HepG2 (cell line): ENCODE results near the gene SMAD3. TPM values are rescaled to one million over a fixed set of nuclear protein-coding genes. Genes with fewer than 3 reads are reported as not detected.

ENCODE experiments used
- CREB1 ChIP-seq, 2 experiments: fragments of 450-650 bp in 1 of 2; IDR thresholded peaks; 2 replicates each; pipeline ENCODE4 v1.6.1; 2016 to 2017; ENCODE audit warnings: control low read depth in 1 of 2, mild to moderate bottlenecking in 1 of 2, missing compliant biosample characterization in 1 of 2, missing genetic modification characterization in 1 of 2
- ETV6 ChIP-seq: sonication (generic); formaldehyde crosslinking; conservative IDR thresholded peaks from 2 replicates; pipeline ENCODE4 v1.4.0; 2020; ENCODE audit warnings: missing genetic modification reagents
- FOXA3 ChIP-seq: IDR thresholded peaks from 2 replicates; pipeline ENCODE4 v1.6.1; 2016; ENCODE audit warnings: missing genetic modification reagents, missing compliant biosample characterization
- FOXJ3 ChIP-seq: sonication (generic); formaldehyde crosslinking; IDR thresholded peaks from 2 replicates; pipeline ENCODE4 v1.4.0; 2020; ENCODE audit warnings: missing genetic modification reagents, mild to moderate bottlenecking, borderline replicate concordance
- GZF1 ChIP-seq: sonication (generic); formaldehyde crosslinking; IDR thresholded peaks from 2 replicates; pipeline ENCODE4 v1.5.1; 2020; ENCODE audit warnings: mild to moderate bottlenecking, missing genetic modification reagents
- KDM2A ChIP-seq: sonication (generic); formaldehyde crosslinking; IDR thresholded peaks from 2 replicates; pipeline ENCODE4 v1.4.0; 2020; ENCODE audit warnings: low read depth, missing genetic modification reagents, borderline replicate concordance
- KLF12 ChIP-seq: sonication (generic); formaldehyde crosslinking; IDR thresholded peaks from 2 replicates; pipeline ENCODE4 v1.4.0; 2020; ENCODE audit warnings: missing genetic modification reagents, borderline replicate concordance
- NCOR1 ChIP-seq: fragments of 200-600 bp; sonication (generic); IDR thresholded peaks from 2 replicates; pipeline ENCODE4 v1.7.0; 2017; ENCODE audit warnings: antibody characterized with exemption, low read length, borderline replicate concordance
- NKX3-1 ChIP-seq: sonication (generic); formaldehyde crosslinking; IDR thresholded peaks from 2 replicates; pipeline ENCODE4 v1.5.0; 2020; ENCODE audit warnings: missing genetic modification reagents
- PHF8 ChIP-seq: sonication (generic); formaldehyde crosslinking; IDR thresholded peaks from 2 replicates; pipeline ENCODE4 v1.5.0; 2020; ENCODE audit warnings: missing genetic modification reagents
- RCOR2 ChIP-seq: IDR thresholded peaks from 2 replicates; pipeline ENCODE4 v1.6.1; 2016; ENCODE audit warnings: missing biosample characterization, missing genetic modification reagents
- SIX4 ChIP-seq: sonication (generic); formaldehyde crosslinking; IDR thresholded peaks from 2 replicates; pipeline ENCODE4 v1.4.0; 2020; ENCODE audit warnings: missing genetic modification reagents
- SP1 ChIP-seq, 2 experiments: fragments of 450-650 bp in 1 of 2; sonication (generic) in 1 of 2; formaldehyde crosslinking in 1 of 2; IDR thresholded peaks; 2 replicates each; pipeline versions ENCODE4 v1.4.0 to v1.6.1; 2016 to 2020; ENCODE audit warnings: missing genetic modification reagents in 1 of 2
- SRF ChIP-seq: IDR thresholded peaks from 2 replicates; pipeline ENCODE4 v1.6.1; 2011; ENCODE audit warnings: mild to moderate bottlenecking, low read depth, low read length, moderate library complexity
- ZNF121 ChIP-seq: sonication (generic); formaldehyde crosslinking; IDR thresholded peaks from 2 replicates; pipeline ENCODE4 v1.5.0; 2020; ENCODE audit warnings: mild to moderate bottlenecking, missing genetic modification reagents
- ZNF367 ChIP-seq: sonication (generic); formaldehyde crosslinking; IDR thresholded peaks from 2 replicates; pipeline ENCODE4 v1.4.0; 2020; ENCODE audit warnings: missing genetic modification reagents, borderline replicate concordance
- ZNF496 ChIP-seq: sonication (generic); formaldehyde crosslinking; IDR thresholded peaks from 2 replicates; pipeline ENCODE4 v1.8.1; 2023; ENCODE audit warnings: mild to moderate bottlenecking, moderate library complexity, missing genetic modification reagents; ENCODE audit not compliant: insufficient replicate concordance
- ZNF614 ChIP-seq: IDR thresholded peaks from 2 replicates; pipeline ENCODE4 v1.6.1; 2018; ENCODE audit warnings: missing biosample characterization, missing genetic modification reagents, inconsistent platforms, borderline replicate concordance
- ZSCAN20 ChIP-seq: sonication (generic); formaldehyde crosslinking; IDR thresholded peaks from 2 replicates; pipeline ENCODE4 v1.4.0; 2020; ENCODE audit warnings: missing genetic modification reagents, mild to moderate bottlenecking, borderline replicate concordance
- ZSCAN31 ChIP-seq: sonication (generic); formaldehyde crosslinking; IDR thresholded peaks from 2 replicates; pipeline ENCODE4 v1.5.0; 2020; ENCODE audit warnings: low read depth, mild to moderate bottlenecking, missing genetic modification reagents
- polyA plus RNA-seq, 8 experiments: library from polyadenylated mRNA; depleted of rRNA in 3 of 8; stranded (reverse) in 7 of 8; unstranded in 1 of 8; fragments of >200 nt; fragmentation: Illumina TruSeq in 4 of 8; extraction: Trizol in 4 of 8; gene quantifications; 2 replicates each; pipeline versions ENCODE4 v1.2.1 to v1.2.3, GENCODE V29; 2011 to 2016; ENCODE audit warnings: low read depth in 4 of 8, missing spikeins in 1 of 8, mixed read lengths in 1 of 8; ENCODE audit not compliant: insufficient read depth in 1 of 8
- total RNA-seq, 5 experiments: library from RNA; depleted of rRNA; stranded (reverse); fragments of >200 nt; fragmentation: Illumina TruSeq; extraction: Trizol; gene quantifications; 2 replicates each; pipeline ENCODE4 v1.2.3, GENCODE V29; 2016; ENCODE audit warnings: low read depth in 1 of 5
- TF ChIP-seq, protein P1 (sequence below): sonication (generic); formaldehyde crosslinking; IDR thresholded peaks from 2 replicates; pipeline ENCODE4 v1.5.0; 2020; ENCODE audit warnings: missing genetic modification reagents, mild to moderate bottlenecking, borderline replicate concordance
- TF ChIP-seq, protein P2 (sequence below): sonication (generic); formaldehyde crosslinking; IDR thresholded peaks from 2 replicates; pipeline ENCODE4 v1.8.0; 2022; ENCODE audit warnings: mild to moderate bottlenecking, missing genetic modification reagents
- TF ChIP-seq, protein P3 (sequence below), 2 experiments: sonication (generic) in 1 of 2; formaldehyde crosslinking in 1 of 2; IDR thresholded peaks; 2 replicates each; pipeline versions ENCODE4 v1.6.1 to v1.9.0; 2014 to 2022; ENCODE audit warnings: antibody characterized with exemption in 1 of 2, borderline replicate concordance in 1 of 2, inconsistent platforms in 1 of 2, low read depth in 1 of 2, missing genetic modification reagents in 1 of 2

SMAD3 gene
- total and polyA plus RNA-seq, 2 of the 13 experiments (the other 11 are each of a cell fraction or from before 2014, with no cell fraction given), result 8.6 to 56.3 TPM

DNA sequence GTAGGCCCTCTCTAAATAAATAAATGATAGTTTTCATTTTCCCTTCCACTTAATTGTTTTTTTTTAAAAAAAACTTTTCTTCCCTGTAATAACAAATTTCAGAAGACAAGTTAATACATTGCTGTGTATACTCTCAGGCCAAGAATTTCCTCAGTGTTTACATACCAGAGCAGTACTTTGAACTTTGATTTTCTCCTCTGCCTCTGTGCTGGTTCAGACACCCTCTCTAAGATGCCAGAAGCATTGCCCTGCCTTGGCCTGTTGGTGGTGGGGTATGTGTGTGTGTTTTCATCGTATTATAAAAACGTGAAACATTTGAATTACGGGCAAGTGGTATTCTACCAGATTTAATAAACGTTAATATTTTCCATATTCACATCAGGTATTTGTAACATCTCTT is 70.1 kb downstream of the SMAD3 start (continued):
- TF ChIP-seq, protein P1, sequence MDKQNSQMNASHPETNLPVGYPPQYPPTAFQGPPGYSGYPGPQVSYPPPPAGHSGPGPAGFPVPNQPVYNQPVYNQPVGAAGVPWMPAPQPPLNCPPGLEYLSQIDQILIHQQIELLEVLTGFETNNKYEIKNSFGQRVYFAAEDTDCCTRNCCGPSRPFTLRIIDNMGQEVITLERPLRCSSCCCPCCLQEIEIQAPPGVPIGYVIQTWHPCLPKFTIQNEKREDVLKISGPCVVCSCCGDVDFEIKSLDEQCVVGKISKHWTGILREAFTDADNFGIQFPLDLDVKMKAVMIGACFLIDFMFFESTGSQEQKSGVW (CRISPR knock-in tag), result no peak
- TF ChIP-seq ZSCAN31 (CRISPR knock-in tag) (no peak), ZNF496 (CRISPR knock-in tag) (no peak), KDM2A (CRISPR knock-in tag) (no peak), SRF (no peak), ZNF614 (CRISPR knock-in tag) (no peak), KLF12 (CRISPR knock-in tag) (no peak), NKX3-1 (CRISPR knock-in tag) (no peak), NCOR1 (peak; percentile 45; the same call in 1 of the 2 replicates), ZNF367 (no peak), PHF8 (CRISPR knock-in tag) (no peak), RCOR2 (CRISPR knock-in tag) (0 out of 2 replicates have a peak, but pooled peaks have one; percentile 49), ZSCAN20 (no peak), GZF1 (CRISPR knock-in tag) (no peak), ZNF121 (no peak), SIX4 (CRISPR knock-in tag) (no peak), CREB1 (IDR thresholded peaks at IDR 0.05) (no peak), CREB1 (CRISPR knock-in tag; IDR thresholded peaks at IDR 0.05) (no peak), FOXA3 (CRISPR knock-in tag) (peak; percentile 94), FOXJ3 (CRISPR knock-in tag) (peak; percentile 62; the same call in 1 of the 2 replicates), ETV6 (CRISPR knock-in tag) (no peak), SP1 (IDR thresholded peaks at IDR 0.05) (no peak), SP1 (CRISPR knock-in tag; IDR thresholded peaks at IDR 0.05) (no peak)
- TF ChIP-seq, protein P2, sequence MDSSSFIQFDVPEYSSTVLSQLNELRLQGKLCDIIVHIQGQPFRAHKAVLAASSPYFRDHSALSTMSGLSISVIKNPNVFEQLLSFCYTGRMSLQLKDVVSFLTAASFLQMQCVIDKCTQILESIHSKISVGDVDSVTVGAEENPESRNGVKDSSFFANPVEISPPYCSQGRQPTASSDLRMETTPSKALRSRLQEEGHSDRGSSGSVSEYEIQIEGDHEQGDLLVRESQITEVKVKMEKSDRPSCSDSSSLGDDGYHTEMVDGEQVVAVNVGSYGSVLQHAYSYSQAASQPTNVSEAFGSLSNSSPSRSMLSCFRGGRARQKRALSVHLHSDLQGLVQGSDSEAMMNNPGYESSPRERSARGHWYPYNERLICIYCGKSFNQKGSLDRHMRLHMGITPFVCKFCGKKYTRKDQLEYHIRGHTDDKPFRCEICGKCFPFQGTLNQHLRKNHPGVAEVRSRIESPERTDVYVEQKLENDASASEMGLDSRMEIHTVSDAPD, result no peak
- TF ChIP-seq, protein P3, sequence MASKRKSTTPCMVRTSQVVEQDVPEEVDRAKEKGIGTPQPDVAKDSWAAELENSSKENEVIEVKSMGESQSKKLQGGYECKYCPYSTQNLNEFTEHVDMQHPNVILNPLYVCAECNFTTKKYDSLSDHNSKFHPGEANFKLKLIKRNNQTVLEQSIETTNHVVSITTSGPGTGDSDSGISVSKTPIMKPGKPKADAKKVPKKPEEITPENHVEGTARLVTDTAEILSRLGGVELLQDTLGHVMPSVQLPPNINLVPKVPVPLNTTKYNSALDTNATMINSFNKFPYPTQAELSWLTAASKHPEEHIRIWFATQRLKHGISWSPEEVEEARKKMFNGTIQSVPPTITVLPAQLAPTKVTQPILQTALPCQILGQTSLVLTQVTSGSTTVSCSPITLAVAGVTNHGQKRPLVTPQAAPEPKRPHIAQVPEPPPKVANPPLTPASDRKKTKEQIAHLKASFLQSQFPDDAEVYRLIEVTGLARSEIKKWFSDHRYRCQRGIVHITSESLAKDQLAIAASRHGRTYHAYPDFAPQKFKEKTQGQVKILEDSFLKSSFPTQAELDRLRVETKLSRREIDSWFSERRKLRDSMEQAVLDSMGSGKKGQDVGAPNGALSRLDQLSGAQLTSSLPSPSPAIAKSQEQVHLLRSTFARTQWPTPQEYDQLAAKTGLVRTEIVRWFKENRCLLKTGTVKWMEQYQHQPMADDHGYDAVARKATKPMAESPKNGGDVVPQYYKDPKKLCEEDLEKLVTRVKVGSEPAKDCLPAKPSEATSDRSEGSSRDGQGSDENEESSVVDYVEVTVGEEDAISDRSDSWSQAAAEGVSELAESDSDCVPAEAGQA (IDR thresholded peaks at IDR 0.05; ENCODE audit: low read depth), result no peak
- TF ChIP-seq, protein P3 (CRISPR knock-in tag; IDR thresholded peaks at IDR 0.05; ENCODE audit: borderline replicate concordance), result no peak
